GM21515 (cell line): ENCODE data around the gene PRSS23.
"Not testable (repeated sequence)": the region's sequence is repeated elsewhere in the genome, so short reads cannot be mapped to it uniquely, and the experiment has no call there.

Experiments used
- ATAC-seq: cut with Tn5 transposase; IDR thresholded peaks from one replicate; pipeline ENCODE4 v1.9.1; 2021; ENCODE audit not compliant: unreplicated experiment

PRSS23 gene, protein sequence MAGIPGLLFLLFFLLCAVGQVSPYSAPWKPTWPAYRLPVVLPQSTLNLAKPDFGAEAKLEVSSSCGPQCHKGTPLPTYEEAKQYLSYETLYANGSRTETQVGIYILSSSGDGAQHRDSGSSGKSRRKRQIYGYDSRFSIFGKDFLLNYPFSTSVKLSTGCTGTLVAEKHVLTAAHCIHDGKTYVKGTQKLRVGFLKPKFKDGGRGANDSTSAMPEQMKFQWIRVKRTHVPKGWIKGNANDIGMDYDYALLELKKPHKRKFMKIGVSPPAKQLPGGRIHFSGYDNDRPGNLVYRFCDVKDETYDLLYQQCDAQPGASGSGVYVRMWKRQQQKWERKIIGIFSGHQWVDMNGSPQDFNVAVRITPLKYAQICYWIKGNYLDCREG

DNA sequence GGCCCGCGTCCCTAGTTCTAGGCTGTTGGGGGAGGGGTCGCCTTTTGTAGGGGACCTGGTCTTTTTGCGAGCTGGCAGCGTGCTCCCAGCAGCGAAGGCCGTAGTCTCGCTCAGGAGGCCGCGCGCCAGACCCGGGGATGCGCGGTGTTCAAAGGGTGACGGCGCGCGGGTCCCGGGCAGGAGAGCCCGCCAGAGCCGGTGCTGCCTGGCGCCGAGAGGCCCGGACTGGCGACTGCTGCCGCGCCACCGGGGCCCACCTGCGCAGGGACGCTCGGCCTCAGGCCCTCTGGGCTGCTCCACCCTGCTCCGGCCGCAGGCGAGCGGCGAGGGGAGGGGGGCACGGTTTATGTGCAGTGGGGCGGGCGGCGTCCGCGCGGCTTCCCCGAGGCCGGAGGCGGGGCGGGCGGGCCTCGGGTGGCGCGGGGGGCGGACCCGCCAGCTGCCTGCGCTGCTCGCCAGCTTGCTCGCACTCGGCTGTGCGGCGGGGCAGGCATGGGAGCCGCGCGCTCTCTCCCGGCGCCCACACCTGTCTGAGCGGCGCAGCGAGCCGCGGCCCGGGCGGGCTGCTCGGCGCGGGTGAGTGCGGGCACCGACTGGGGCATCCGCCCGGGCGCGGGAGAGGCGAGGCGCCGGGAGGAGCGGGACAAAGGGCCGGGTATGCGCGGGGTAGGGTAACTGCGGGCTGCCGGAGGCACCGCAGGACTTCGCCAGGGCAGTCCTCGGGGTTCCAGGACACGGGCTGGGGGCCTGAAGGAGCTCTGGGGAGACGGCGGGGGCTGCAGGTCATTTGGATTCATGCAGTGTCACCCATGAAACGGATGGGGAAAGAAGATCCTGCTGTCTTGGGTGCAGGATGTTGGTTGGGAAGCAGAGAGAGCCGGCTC lies at the start of gene PRSS23:
PRSS23 (plus strand) TSS at position 467 of the 884 bp plus-strand sequence. CDS start 7,102 bp downstream, outside the sequence.
- ATAC-seq, result no peak

DNA sequence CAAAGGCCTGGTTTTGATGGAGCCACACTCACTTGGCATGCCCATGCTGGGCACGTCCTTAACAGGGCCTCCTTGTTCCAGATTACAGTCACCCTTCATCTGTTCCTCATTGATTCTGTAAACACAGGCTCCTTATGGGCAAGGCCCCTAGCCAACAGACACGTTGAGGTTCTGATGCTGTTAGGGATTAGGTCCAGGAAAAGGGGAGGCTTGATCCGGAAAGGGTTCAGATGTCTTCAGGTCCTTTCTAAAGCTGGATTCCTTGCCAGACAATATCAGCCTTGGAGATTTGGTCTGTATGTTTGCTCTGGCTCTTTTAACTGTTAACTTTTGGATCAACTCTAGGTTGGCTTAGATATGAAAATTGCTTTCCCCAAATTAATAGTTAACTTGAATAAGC lies 46.9 kb upstream of the PRSS23 start:
- no peak for ATAC-seq

DNA sequence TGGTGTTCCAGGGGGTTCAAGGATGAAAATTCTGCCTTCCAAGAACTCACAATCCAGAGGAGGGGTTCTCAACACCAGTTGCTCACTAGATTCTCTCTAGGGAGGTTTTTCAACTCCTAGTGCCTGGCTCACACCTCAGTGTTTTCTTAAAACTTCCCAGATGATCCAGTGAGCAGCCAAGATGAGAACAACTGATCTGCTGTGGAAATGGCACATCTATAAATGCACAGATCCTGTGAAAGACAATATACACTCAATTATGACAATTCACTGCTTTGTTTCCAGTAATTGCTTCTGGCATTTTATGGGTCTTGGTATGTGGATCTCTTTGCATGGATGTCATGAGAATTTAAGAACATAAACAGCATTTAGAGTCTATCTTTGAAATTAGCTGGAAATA lies 45.2 kb upstream of the PRSS23 start:
- ATAC-seq, result no peak

DNA sequence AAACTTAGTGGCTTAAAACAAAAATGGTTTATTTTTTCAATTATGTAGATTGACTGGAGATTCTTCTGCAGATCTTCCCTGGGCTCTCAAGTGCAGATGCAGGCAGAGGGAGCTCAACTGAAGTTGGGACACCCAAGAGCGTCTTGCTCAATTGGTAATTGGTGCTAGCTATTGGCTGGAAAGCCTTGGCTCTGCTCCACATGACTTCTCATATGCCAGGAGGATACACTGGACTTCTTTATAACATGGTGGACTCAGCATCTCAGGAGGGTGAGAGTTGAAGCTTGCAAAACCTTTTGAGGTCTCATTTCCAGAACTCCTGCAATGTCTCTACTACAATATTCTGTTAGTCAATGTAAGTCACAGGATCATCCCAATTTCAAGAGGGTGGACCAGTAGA lies 42.2 kb upstream of the PRSS23 start:
- ATAC-seq, result no peak

DNA sequence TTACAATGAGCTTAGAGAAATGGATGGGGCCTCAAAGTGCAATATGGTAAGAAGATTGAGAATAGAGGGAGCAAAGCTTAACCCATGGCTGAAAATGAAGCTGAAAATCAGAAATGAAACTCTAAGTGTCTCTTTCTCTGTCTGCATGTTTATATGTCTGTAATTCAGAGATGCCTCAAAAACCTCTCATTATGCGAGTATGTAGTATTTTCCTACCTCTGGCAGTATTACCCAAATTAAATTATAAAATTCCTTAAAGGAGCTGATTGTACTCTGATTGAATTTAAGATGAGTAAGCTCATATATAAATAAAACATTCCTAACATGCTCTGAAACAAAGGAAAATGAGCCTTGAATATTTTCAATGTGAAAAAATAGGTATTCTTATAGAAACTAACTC lies 39.8 kb upstream of the PRSS23 start:
- no peak for ATAC-seq

DNA sequence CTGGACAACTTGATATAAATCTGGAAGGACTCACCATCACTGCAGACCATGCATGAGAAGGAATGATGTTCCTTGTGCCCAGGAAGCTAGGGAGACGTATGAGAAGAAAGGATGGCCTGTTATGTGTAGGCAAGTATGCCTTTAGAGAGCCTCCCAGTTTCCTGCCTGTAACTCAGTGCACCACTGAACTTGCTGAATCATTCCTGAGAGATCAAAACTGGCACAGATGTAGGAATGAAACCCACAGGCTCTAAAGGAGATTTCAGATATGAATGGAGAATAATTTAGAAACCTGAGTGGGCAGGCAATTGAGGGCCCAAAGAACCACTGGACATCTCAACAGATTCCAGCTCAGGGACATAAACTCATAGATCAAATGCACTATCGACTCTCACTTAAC lies 38.4 kb upstream of the PRSS23 start:
- no peak for ATAC-seq

DNA sequence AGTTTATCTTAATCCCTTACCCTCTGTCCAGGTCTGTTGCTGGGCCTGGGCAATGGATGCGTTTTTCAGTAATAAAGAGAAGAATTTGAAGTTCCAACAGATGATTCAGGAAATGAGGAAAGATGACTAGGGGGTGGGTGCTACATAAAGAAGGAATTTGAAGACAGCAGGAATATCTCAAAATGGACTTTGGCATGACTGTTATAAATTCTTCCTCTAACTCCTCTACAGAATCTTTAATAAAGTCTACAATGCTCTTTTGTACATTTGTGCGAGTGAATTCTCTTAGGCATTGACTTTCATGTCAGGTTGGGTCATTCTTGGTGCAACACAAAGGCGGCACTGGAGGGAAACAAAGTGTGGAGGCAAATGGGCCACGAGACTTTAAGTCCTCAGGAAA lies 35.1 kb upstream of the PRSS23 start:
- no peak for ATAC-seq

DNA sequence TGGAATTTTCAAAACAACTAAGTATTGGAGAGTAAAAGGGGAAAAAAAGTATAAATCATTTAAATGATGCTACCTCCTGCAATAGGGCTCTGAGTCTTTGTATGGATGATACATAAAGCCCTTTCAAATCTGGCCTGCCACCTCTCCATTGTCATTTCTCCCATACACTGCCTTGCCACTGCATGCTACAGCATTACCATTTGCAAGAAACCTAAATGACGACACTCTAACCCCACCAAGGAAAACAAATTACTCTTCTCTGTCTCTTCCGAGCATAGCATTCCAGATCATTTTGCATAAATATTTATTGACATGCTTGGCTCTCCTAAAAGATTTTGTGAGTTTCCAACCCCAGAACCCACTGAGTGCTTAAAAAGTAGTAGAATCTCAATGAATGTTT lies 34.5 kb upstream of the PRSS23 start:
- ATAC-seq, result no peak

DNA sequence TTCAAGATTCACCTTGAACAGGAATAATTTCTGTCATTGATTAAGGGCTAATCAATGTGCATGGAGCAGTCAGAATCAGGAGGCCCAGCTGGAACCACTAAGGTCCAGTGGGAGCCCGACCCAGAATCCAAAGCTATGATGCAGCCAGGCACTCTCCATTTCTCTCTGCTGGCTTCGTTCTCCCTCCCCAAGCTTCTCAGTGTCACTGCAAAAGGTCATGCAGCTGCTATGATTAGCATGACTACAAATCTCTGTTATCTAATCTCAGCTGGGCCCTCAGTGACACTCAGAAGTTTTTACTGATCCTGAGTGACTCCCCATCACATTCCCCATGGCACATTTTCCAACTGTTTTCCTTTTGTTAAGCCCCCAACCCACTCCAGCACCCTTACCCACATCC lies 31.1 kb upstream of the PRSS23 start:
- ATAC-seq, result no peak

DNA sequence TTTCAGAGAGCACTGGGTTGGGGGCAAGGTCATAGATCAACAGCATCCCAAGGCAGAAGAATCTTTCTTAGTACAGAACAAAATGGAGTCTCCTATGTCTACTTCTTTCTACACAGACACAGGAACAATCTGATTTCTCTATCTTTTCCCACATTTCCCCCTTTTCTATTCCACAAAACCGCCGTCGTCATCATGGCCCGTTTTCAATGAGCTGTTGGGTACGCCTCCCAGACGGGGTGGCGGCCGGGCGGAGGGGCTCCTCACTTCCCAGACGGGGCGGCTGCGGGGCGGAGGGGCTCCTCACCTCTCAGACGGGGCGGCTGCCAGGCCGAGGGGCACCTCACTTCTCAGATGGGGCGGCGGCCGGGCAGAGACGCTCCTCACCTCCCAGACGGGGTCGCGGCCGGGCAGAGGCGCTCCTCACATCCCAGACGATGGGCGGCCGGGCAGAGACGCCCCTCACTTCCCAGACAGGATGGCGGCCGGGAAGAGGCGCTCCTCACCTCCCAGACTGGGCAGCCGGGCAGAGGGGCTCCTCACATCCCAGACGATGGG lies 29.8 kb upstream of the PRSS23 start:
- ATAC-seq, result not testable (repeated sequence)

DNA sequence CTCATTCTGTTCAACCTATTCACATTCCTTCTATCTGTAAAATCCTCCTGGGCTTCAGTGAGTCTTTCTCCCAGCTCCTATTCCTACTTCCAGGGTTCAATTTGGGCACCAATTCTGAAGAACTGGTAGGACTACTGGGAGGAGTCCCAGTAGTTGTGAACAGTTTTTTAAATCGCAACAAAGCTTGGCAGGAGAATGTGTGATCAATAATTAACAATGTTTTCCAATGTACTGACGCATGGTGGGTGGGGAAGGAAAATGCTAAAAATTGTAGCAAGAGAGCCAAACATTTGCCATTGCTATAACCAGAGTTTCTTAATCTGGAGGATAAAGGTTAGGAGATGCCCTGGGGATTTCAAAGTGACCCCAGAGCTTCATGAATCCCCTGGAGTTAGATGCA lies 27.3 kb upstream of the PRSS23 start:
- ATAC-seq, result no peak

DNA sequence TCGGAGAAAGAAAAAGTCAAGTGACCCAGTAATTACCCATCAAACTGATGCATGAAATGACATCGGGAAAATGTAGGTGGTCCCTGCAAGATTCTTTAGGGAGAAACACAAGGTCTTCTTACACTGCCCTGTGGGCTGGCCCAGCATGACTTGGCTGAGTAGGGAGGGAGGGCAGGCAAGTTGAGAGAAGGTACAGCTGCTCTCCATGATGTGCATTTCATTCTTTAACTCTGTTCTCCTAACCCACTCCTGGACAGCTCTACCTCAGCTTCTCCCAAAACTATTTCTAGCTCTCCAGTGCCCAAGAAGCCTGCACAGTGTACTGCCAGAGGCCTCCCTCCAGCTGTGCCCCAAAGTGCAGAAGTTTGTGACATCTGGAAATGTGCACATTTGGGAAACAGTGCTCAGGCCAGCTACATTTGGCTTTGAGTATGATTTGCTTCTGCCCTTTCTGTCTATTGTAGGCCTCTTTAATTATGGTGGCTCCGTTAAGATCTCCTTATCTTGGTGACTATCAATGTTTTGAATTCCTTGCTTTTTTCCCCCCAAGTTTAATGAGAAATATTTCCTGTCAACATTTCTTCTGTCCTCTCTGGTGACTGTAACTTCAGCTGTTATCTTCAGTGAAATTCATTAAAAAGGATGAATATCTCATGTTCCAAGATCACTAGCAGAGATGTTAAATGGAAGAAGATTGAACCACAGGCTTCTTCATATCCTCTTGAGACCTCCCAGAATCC lies 26.7 kb upstream of the PRSS23 start:
- ATAC-seq, result no peak

DNA sequence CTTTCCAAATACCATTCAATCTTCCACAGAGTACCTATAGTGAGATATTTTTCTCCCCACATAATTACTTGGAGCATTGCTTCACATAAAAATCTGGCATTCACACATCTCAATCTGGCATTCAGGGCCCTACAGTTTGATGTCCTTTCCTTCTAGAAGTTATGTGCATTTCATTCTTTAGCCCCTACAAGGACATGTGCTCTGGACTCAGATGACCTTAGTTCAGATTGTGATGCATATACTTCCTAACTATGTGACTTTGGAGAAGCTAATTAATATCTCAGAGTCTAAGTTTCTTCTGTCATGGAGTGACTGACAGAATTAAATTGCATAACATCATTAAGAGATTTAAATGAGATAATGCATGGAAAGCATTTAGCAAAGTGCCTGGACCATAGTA lies 25.9 kb upstream of the PRSS23 start:
- ATAC-seq, result no peak

DNA sequence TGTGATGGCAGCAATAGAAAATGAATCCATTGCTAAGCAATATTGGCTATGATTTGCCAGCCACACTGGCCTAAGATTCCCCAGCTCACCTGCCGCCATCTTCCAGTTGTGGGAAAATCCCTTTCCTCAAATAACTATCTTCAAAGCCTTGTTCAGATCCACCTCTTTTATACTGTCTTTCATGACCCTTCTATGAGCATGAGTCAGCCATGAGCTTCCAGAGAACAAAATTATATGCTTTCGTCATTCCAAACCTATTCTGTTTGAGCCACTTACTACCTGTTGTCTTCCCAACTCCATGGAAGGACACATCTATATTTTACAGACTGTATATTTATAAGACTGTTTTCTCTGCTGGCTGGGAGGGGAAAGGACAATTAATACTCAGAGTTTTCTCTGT lies 25.0 kb upstream of the PRSS23 start:
- ATAC-seq, result no peak

DNA sequence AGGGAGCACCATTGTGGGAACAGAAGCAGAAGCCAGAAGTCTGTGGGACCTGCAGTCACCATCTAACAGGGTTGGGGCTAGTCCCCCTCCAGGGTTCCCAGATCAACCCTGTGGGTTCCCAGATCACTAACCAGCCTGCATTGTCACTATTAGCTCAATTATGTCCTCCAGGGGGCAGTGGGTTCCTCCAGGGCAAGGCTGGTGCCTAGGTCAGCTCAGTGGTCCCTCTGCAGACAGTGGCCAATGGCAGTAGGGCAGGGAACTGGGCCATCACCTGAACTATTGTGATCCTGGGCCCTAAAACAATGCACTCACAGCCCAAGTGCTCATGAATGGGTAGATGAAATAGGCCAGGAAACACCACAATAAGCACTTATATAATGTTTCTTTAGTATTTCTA lies 18.8 kb upstream of the PRSS23 start:
- no peak for ATAC-seq

DNA sequence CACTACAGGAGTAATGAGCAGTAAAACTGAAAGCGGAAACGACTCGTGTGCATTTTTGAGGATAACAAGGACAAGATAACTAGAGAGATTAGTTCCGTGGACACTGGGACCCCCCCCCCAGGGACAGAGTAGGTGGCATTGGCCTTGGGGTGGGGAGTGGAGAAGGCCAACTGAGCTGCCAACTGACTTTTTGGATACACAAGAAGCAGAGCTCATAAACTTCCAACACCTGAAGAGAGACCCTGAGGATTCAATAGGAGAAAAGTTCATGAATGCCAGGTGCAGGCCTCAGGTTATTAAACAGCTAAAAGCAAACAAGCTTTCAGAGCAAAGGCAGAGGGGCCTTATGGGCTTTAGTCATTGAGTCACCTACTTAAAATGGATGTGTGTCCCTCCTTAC lies 17.6 kb upstream of the PRSS23 start:
- ATAC-seq, result no peak

DNA sequence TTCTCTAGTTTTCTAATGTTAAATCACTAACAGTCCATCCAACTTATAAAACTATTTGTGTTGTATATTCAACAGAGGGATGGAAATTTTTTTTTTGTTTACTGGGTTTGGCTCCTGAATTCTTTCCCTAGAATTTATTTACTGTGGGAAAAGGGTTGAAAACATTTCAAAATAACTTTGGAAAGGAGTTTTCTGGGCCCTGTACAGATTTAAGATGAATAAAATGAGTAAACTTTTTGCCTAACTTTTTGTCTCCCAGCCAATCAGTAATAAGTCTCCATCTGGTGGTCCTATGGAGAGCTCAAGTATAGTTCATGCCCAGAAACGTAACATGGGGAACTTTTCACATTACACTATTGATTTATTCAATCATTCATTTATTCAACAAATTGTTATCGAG lies 16.7 kb upstream of the PRSS23 start:
- no peak for ATAC-seq

DNA sequence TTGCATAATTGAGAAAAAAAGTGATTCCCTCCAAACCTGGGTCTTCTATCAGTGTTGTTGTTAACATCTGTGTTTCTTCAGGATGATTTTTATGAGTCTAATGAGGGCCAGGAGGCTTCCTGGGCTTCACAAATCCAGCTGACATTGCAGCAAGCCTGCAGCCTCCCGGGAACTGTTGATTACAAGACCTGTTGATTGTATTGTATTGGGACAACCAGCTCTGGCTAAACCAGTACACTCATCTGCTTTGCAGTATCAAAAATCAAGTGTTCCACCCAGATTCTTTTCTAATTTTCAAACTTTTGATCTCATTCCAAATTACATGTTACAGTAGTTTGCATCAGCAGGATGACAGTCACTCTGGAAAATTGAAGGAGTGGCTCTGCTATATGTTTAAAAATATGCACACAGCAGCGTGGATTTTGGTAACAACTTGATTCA lies 16.1 kb upstream of the PRSS23 start:
- ATAC-seq, result no peak

DNA sequence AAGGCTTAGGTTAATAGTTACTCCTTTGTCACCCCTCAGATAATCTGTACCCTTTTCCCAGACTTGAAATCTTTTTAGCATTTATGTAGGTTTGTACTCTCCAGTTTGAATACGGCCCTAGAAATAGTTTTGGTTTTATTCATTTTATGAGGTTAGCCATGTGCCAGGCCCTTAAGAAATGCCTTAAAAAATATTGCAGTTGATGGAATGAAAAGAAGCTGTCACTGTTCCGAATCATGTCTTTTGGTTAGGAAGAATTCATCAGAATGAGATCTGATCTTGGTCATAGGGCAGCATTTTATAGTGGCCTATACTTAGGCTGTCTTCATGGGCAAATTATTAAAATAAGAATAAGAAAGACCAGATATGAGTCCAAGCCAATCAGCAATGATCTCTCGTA lies 14.8 kb upstream of the PRSS23 start:
- ATAC-seq, result no peak

DNA sequence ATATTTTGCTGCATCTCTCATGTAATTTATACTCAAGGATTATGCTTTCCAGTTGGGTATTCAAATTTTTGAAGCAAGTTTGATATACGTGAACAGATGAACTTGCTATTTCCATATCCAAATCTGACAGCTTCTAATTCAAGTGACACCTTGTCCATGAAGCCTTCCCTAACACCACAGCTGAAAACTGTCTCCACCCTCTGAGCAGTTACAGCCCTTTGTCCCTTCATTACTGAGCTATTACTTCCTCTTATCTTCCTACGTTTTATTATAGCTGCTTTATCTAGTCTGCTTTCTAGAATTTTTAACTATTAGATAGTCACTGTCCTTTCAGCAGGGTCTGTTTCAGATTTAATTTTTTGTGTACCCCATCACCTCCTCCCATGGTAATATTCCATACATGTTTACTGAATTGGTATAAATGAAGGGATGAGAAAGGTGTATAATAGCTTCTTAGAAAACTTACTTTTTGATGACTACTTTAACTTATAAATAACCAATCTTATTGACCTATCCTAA lies 13.3 kb upstream of the PRSS23 start:
- no peak for ATAC-seq

DNA sequence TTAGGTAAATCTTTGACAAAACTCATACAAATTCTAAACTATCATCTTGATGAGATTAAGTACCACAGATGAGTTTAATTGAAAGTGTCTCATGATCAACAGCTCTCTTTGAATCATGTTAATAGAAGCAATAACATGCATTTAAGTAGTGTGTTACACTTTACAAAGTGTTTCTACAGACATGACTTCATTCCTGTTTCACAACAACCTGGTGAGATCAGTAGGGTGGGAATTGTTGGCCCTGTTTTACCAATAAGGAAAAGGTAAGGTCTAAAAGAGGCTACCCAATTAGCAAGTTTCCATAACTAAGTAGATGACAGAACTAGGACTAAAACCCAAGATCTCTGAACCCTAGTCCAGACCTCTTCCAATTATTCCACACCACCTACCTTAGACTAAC lies 12.7 kb upstream of the PRSS23 start:
- no peak for ATAC-seq
